GM19193 (cell line): Measurements from ENCODE around the gene THADA.
A peak's percentile ranks its signal among the peaks of the same experiment; 100 is the strongest.

Experiments
- POLR2A ChIP-seq: IDR thresholded peaks from 4 replicates; pipeline ENCODE4 v1.6.1; 2011; ENCODE audit not compliant: insufficient read depth, insufficient read length; ENCODE audit errors: extremely low read depth

The THADA gene

DNA sequence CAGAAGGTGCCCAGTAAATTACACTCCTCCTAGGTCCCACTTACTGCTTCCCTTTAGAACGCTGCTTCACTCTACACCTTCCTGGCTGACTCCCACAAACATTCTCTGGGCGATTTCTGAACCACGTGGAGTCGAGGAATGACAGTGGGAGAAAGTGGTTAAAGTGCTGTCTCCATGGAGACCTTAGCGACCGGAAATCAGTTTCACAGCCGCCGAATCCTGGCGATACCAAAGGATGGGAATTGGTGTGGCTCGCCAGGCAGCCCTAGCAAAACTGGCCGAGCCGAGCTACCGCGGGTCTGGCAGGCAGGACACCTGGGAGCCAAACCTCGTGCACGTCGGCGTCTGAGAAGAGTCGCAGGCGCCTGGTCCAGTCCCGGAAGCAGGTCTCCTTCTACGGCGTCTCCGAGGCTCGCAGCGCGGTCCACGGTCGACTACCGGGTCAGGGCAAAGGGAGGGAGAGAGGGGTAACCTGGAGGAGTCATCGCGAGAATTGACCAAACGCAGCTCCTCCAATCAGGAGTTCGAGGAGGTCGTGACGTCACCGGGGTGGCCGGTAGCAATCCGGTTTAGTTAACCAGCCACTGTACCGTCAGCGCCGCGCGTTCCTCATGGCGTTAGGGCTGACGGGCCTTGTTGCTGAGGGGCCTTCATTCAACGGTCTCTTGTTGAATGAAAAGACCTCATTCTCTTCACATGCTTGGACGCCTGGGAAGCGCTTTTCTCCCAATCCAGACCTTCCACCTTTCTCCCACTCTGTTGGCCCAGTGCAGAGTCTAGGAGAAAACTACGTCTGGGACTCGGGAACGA, at the start of gene THADA:
Gene THADA, minus strand, starts transcription at position 436 of the 810 bp plus-strand sequence. CDS start 3,646 bp downstream, outside the sequence.
- TF ChIP-seq POLR2A = peak; percentile 98

- no peak for TF ChIP-seq POLR2A
Measured at GRCh38 chr2:43643680-43644079, 47.8 kb upstream of the THADA start.

- no peak for TF ChIP-seq POLR2A
Measured at GRCh38 chr2:43642363-43642762, 46.5 kb upstream of the THADA start.

- TF ChIP-seq POLR2A = no peak
Measured at GRCh38 chr2:43637030-43637803, 41.4 kb upstream of the THADA start, which contains the start of gene PLEKHH2. Gene PLEKHH2, plus strand, starts transcription at chr2:43637260. Its CDS starts 7,414 bp downstream, at chr2:43644674.

- no peak for TF ChIP-seq POLR2A
Measured at GRCh38 chr2:43636621-43637020, 40.8 kb upstream of the THADA start.

- TF ChIP-seq POLR2A = no peak
Measured at GRCh38 chr2:43634604-43635306, 38.9 kb upstream of the THADA start.

DNA sequence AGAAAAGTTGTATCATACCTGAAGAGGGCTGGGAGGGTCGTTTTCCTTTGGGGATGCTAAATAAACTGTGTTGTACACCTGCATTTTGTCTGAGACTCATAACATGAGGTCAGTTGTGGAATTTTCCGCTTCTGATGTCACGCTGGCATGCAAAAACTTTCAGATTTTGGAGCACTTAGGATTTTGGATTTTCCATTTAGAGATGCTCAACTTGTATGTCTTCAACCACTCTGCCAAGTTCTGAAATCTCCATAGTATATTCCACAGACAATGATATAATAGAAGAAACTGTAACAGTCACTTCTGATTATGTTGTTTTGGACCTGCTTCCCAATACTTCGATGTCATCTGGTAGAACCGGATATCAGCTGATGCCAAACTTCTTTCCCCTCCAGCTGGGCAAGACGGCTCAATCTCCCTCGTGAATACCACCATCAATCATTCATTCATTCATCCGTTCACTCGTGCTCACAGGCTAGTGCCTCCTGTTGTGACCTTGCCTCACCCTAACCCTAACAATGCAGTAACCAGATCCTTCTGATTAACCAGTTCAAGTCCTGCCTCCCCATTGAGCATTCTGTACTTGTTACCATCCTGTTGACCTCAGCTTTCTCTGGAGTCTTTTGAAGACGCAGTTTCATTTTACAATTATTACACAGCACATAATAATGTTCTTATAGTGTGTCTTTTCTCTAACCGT, 35.9 kb upstream of the THADA start:
- TF ChIP-seq POLR2A = no peak

DNA sequence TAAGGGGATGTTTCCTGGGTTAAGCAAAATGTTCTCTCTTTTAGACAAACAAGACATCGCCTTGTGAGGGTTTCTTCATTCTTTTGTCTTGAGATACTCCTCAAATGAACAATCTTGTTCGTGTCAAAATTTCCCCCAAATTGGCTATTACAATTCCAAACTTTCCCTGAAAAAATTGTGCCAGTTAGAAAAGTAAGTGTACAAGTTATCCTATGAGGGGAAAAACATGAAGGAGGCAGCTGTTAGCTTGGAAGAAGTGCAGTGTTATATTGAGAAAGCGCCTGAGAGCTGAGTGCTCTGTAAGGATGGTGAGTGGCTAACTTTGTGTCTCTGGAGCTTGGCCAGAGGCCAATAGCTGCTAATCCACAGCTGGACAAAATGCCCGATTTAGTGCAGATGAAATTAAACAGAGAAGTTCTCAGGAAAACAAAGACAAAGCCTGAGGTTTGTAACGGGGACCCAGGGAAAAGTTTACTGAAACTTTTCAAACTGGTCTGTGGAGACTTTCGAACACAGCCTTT, 27.2 kb upstream of the THADA start:
- no peak for TF ChIP-seq POLR2A

DNA sequence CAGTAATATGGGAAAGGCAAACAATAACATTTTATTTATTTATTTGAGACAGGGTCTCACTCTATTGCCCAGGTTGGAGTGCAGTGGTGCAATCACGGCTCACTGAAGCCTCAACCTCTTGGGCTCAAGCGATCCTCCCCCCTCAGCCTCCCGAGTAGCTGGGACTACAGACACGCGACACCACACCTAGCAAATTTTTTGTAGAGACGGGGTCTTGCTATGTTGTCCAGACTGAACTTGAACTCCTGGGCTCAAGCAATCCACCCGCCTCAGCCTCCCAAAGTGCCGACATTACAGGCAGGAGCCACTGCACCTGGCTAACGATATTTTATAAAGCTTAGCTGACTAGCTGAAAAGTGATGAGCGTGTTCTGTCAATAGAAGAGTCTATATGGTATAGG, 23.7 kb upstream of the THADA start:
- no peak for TF ChIP-seq POLR2A

GRCh38 chr2:43616967-43617680, 21.3 kb upstream of the THADA start:
- TF ChIP-seq POLR2A = no peak

DNA sequence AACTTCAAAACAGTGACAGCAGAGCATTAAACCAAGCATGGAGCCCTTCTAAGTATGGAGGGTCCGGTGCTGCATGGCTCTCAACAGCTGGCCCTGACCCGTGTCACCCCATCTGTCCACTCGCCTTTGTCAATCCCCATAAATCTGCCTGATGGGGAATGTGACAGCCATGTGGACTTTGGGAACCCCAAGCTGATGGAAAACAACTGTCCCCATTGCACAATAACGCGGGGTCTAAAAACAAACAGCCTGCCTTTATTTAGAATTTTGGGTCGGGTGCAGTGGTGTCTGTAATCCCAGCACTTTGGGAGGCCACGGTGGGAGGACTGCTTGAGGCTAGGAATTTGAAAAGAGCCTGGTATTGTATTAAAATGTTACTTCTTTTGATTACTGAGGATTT, 17.1 kb upstream of the THADA start:
- no peak for TF ChIP-seq POLR2A

DNA sequence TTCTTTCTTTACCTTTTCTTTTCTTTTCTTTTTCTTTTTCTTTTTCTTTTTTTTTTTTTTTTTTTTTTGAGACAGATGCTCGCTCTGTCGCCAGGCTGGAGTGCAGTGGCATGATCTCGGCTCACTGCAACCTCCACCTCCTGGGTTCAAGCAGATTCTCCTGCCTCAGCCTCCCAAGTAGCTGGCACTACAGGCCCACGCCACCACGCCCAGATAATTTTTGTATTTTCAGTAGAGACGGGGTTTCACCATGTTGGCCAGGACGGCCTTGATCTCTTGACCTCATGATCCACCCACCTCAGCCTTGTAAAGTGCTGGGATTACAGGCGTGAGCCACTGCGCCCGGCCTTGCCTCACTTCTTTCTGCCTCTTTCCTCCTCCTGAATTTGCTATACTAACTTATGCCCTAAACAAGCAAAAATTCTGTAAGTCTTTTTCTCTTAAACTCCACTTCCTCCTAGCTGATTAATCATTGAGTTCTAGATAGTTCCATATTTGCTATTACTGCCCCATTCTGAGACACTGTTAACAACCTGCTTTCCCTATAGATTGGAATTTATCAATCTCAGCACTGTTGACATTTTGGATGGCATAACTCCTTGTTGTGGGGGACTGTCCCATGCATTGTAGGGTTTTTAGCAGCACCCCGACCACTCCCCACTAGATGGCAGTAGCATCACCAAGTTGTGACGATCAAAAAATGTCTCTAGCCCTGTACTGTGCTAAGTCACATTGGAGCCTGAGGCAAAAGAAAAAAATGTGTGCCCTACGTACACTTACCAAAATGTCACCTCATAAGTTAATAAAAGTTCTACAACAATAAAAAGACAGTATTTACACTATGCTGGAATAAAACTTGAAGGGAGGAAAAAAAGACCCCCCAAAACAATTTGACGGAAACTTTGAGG, 16.4 kb upstream of the THADA start:
- TF ChIP-seq POLR2A = no peak

GRCh38 chr2:43610361-43610760, 14.5 kb upstream of the THADA start:
- TF ChIP-seq POLR2A = no peak
